Medulla oblongata (tissue), 1 donor: ENCODE data around the gene IDH3B.
"Not testable (repeated sequence)": the region's sequence is repeated elsewhere in the genome, so short reads cannot be mapped to it uniquely, and the experiment has no call there.

Source experiments
- DNase-seq: peaks from one replicate; pipeline ENCODE4 v3.0.0-alpha.2; 2015; ENCODE audit errors: extremely low spot score

The IDH3B gene

DNA sequence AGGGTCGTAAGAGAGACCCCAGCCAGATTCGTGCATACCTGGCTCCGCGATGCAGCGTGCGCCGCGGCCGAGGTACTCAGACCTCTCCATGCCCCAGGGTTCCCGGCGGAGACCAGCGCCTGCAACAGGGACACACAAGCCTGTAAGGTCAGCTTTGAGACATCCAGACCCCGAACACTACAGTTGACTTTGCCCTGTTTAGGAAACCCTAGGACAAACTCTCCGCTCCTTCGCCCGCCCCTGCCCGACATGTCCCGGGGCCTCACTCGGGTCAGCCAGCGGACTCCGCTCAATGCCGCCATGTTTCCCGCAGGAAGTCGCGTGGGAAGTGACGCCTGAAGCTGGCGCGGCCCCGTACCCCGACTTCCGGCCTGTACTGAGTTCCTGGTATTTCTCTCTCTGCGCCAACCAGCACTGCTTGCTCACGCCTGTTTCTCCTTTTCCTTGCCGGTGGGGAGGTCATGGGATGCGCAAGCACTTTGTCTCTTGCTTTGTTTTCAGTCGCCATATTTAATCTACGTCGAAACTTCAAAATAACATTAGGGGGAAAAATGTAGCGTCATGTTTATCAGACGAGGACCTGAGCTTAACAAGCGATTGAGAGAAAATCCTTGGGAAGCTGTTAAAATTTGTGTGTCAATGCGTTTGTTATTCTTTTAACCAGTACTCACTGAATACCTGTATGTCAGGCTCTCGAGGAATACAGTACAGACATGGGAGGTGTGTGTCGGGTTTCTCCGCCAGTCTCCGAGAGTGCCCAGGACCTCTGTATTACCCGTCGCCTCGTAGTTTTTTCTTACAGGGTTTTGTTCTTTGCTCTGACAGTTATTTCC is at the start of gene IDH3B:
IDH3B (minus strand) TSS at position 330 of the 833 bp plus-strand sequence; CDS start at position 302, 28 bp downstream.
- DNase-seq, result peak; percentile 93

DNA sequence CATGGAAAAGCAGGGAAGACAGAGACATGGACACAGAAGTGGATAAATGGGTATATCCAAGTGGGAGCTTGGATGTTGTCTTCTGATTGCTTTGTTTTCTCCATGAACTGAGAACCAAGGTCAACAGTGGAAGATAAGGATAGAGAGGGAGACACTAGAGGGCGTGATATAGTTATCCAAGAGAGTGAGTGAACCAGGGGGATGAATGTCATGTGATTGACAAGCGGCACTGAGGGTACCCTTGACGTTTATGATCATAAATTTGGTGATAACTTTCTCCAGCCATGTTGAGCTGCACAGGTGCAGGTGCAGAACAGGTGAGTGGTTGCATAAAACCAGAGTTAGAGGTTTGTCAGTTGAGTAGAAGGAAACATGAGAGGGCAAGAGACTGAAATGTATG is 49.3 kb upstream of the IDH3B start:
- no peak for DNase-seq

DNA sequence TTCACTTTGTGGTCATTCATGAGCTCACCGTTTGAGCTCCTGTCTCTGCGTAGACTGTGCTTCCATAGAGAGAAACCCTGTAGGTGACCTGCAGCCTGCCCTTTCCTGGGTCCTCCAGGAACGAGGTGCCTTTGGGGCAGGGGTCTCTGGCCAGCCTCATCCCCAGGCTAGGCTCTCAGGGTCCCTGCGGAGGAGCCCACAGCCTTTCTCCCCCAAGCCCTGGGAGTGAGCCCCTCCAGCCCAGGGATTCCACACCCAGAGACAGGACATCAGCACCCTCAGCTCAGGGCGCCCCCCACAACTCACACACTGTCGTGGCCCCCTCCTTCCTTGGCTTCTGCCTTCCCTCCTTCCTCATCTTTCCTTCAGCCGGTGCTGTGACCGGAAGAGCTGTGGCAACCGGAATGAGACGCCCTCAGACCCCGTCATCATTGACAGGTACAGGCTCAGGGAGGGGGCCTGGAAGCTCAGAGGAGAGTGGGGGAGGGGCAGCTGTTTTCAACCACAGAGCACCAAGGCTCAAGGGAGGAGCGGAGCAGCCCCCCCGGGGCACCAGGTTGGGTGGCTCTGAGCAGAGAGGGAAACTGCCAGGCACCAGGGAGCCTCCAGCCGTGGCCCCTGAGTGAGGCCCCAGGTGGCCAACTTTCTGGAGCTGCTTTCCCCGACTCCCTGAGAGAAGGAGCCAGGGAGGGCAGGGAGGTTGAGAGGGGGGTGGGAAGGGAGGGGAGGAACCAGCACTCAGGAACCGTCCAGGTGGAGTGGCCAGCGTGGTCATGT is 45.4 kb upstream of the IDH3B start:
- DNase-seq, result no peak

GRCh38 chr20:2708665-2709064 is 44.6 kb upstream of the IDH3B start:
- DNase-seq, result no peak

DNA sequence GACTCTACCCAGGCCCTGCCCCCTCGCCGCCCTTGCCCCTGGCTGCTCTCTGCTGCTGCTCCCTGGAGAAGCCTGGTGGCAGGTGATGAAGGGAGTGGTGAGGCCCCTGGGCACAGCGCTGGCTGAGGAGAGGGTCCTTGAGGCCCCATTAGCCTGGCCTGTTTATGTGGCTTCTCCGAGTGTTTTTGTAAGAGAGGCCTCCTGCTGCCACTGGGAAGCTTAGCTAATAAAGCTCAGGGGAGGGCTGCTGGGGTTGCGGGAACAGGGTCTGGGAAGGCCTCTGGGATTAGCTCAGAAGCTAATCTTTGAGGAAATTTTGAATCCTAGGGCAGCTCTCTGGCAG is 44.0 kb upstream of the IDH3B start:
- no peak for DNase-seq

DNA sequence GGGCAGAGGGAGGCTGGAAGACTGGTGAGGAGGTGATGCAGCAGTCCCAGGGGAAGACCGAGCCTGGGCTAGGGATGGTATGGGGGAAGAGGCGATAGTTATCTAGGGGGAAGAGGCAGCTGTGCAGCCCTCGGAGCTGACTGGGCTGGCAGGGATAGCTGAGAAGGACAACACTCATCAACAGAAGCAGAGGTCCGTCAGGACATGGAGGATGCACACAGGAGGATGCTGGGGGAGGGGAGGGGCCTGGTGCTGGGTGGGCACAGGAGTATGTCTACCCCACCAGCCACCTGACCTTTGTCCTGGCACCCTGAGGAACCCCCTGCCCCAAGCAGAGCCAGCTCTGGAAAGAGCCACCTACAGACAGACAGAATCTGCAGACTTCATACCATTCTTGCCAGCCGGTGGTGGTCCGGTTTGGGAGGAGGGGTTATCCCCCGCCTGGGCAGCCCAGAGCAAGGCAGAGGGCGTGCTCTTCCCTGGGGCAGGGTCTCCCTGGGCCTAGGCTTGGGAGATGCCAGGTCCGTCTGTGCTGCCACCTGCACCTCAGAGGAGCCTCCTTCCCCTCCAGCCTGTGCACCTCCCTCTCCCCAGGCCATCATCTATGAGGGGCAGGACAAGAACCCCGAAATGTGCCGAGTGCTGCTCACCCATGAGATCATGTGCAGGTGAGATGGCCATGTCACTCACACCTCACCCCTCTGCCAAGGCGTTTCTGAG is 43.5 kb upstream of the IDH3B start:
- DNase-seq, result no peak

DNA sequence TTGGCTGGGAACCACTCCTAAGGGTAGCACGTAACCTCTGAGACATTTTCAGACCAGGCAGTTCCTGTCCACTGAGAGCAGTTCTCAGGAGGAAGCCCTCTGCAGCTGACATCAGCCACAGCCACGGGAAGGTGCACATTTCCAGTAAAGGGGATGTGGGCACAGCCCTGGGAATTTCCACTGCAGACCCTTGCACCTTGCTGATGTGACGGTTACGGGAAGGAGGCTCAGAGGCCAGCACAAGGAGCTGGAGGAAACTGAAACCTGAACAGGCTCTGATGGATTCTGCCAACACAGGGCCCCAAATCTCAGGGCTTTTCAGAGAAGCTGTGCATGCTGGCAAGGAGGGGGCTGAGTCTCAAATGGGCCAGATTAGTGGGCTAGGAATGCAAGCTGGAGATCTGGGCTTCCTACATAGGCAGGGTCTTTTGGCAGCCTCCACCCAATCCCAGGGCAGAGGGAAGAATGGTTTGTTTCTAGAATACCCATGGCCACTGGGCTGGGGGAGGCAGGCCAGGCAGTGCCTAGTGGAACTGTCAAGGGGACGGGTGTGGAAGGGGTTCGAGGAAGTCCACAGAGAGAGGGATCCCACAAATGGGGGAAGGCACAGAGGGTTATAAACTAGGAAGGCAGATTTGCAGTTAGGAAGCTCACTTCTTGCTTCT is 42.8 kb upstream of the IDH3B start:
- DNase-seq, result no peak

GRCh38 chr20:2705931-2706645 is 42.1 kb upstream of the IDH3B start:
- DNase-seq, result no peak

DNA sequence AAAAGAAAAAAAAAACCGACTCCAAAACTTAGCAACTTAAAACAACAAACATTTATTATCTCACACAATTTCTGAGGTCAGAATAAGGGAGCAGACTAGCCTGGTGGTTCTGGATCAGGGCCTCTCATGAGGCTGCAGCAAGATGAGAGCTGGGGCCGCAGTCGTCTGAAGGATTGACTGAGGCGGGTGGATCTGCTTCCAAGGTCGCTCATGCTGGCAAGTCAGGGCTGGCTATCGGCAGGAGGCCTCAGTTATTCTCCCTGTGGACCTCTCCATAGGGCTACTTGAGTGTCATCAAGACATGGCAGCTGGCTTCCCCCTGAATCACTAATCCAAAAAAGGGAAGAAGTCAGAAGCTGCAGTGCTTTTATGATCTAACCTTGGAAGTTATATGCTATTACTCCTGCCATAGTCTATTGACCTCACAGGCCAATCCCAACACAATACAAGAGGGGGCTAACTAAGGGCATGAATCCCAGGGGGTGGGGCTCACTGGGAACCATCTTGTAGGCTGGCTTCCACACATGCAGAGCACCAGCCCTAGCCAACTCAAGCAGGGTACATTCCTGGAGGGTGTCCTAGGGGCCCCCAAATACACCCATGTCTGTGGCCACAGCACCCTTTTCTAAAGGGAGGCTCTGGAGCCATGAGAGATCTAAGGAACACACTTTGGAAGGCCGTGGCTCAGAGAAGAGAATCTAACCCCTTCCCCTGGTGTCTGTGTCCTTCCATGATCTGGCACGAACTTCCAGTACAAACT is 39.9 kb upstream of the IDH3B start:
- no peak for DNase-seq

GRCh38 chr20:2701671-2702081 is 37.7 kb upstream of the IDH3B start:
- no peak for DNase-seq

- peak; percentile 34 for DNase-seq
Observed at GRCh38 chr20:2700913-2701620, 37.1 kb upstream of the IDH3B start.

DNA sequence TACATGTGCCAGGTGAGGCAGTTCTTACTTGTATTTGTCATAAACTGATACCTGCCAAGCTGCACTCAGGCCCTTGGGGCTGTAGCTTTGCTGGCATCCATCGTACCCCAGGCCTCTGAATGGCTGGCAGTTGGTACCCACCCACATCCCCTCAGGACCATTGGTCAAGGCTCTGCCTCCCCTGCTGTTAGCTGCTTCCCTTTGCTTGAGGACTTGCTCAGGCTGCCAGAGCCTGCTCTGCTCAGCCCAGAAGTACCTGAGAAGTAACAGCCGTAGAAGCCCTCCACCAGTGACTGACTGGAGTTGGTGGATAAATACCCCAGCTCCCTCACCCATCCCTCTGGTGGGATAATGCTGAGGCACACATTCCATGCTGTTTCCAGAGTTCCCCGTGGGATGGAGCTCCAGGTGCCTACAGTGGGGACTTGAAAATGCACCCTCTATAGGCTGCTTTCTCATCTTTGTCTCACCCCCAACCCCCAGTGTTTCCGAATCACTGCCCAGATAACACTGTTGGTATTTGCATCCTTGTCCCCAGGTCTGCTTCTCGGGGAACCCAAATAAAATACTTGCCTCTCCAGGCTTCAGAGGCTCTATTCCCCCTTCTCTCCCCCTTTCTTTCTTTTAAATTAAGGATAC is 35.9 kb upstream of the IDH3B start:
- no peak for DNase-seq

- no peak for DNase-seq
Observed at GRCh38 chr20:2698912-2699311, 34.9 kb upstream of the IDH3B start.

DNA sequence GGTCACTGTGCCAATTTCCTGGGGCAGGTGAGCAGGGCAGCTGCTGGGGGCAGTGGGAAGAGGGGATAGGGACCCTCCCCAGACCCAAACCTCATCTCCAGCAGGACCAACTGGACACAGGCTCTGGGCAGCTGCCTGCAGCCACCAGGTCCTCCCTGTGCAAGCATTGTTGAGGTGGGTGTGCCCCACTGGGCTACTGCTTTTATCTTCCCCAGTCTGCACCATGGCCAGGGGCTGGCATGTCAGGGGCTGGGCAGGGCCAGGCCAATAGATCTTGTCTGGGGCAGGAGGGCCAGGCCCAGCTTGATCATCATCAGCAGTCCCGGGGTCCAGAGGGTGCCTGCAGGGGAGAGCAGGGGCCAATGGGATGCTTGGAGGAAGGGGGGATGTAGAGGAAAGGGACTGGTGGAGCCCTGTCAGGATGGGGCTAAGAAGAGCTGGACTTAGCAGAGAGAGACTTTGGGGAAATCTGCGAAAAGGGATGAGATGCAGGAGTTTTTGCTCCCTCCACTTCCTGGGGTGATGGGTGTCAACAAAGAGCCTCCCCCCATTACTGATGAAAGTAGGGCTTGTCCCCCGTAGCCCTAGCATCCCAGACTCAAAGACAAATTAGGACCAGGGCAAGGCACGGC is 34.3 kb upstream of the IDH3B start:
- DNase-seq, result no peak

GRCh38 chr20:2697768-2698167 is 33.8 kb upstream of the IDH3B start:
- no peak for DNase-seq

GRCh38 chr20:2696646-2697045 is 32.6 kb upstream of the IDH3B start:
- no peak for DNase-seq

DNA sequence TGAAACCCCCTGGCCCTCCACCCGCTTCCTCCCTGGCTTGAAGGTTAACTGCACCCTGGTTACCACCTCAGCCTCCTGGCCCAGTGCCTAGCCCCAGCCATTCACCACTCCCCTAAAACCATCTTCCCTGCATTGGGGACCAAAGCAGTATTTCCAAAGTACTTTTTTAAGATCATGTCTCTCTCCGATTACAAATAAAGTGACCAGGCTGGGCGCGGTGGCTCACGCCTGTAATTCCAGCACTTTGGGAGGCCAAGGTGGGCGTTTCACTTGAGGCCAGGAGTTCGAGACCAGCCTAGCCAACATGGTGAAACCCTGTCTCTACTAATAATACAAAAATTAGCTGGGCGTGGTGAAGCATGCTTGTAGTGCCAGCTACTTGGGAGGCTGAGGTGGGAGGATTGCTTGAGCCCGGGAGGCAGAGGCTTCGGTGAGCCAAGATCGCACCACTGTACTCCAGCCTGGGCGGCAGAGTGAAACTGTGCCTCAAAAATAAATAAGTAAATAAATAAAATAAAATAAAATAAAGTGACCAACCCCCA is 32.0 kb upstream of the IDH3B start:
- DNase-seq, result not testable (repeated sequence)

DNA sequence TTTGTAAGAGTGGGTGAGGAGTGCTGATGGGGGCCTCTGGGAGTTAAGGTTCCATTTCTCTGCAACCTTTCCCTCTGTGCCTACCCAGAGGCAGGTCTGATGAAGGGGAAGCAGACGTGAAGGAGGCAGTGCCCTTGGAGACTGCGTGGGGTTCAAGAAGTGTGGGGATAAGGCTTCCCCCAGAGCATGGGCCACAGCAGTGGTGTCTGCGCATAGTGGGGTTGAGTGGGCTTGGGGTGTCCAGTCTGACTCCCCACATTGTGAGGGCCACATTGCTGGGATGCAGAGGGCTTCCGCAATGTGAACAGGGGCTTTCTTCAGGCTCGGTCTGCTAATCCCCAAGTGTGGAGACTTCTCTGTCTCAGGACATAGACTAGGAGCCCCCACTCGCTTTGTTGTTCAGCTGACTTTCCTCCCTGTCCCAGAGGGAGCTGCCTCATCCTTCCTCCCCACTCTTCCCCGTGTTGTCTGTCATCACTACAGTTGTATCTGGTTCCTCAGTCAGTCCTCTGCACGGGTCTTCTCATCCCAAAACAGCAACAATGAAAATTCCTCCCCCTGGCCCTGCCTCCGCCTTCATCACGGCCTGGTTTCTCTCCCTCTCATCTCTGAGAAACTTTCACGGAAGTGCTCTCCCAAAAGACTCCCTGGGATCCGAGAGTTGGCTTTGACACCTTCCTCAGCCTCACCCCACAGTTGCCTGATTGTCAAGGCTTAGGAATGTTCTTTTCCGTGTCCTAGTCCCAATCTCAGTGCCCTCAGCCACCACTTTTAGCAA is 31.4 kb upstream of the IDH3B start:
- DNase-seq, result no peak
